Effector memory CD4-positive, alpha-beta T cell (primary cell): ENCODE results near the gene BBS12.

Experiments used
- DNase-seq, 3 donors: peaks; one replicate each; pipeline ENCODE4 v3.0.0-alpha.2; 2020
- H3K27ac ChIP-seq: 2 replicates; pipeline ENCODE4 v1.7.0; 2013; ENCODE audit warnings: mild to moderate bottlenecking, low read length, moderate library complexity; ENCODE audit not compliant: insufficient read depth, poor library complexity, severe bottlenecking
- H3K27me3 ChIP-seq: replicated peaks from 2 replicates; pipeline ENCODE4 v1.7.0; 2013; ENCODE audit warnings: mild to moderate bottlenecking, low read length; ENCODE audit not compliant: insufficient read depth, control insufficient read depth, poor library complexity, severe bottlenecking
- H3K36me3 ChIP-seq: 2 replicates; pipeline ENCODE4 v1.7.0; 2013; ENCODE audit warnings: mild to moderate bottlenecking, low read length, moderate library complexity; ENCODE audit not compliant: control insufficient read depth, insufficient read depth
- H3K4me1 ChIP-seq: 2 replicates; pipeline ENCODE4 v1.7.0; 2013; ENCODE audit warnings: low read length, mild to moderate bottlenecking; ENCODE audit not compliant: control insufficient read depth, insufficient read depth, poor library complexity, severe bottlenecking
- H3K4me3 ChIP-seq: 2 replicates; pipeline ENCODE4 v1.7.0; 2013; ENCODE audit warnings: low read length, low read depth, mild to moderate bottlenecking; ENCODE audit not compliant: insufficient read depth, poor library complexity, severe bottlenecking
- H3K9me3 ChIP-seq: 2 replicates; pipeline ENCODE4 v1.7.0; 2013; ENCODE audit warnings: mild to moderate bottlenecking, low read length, moderate library complexity; ENCODE audit not compliant: control insufficient read depth
- total RNA-seq, 3 donors: gene quantifications; one replicate each; lab custom pipeline; 2026; lab: John Stamatoyannopoulos, UW

BBS12 gene
- 1.6 to 3.5 (median 2.9) reads per million in 3 donors for total RNA-seq

DNA sequence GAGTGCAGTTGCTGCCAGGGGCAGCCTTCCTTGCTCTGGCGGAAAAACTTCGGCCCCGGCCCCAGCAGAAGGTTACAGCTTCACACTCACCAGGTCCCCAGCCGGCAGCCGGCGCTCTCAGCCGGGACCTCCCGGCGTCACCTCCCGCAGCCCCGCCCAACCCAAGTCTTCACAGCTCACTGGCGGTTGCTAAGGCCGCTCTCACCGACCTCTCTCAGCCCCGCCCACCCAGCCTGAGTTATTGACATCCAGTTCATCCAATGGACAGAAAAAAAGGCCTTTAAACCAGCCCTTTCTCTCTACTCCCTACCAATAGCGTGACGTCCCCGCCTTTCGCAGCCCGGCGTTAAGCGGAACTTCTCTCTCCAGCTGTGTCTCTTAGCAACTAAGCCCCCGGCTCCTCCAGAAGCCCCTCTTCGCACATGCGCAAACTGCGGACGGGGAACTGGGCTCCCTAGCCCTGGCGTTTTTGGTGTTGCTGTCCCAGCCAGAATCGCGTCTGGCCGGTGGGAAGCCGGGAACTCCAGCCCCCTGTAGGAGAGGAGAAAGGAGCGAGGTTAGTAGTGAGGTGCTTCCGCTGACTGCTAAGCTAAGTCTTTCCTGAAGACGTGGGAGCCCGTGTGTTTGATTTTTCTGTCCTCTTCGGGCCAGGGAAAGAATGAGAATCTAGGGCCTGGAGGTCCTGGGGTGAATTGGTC lies at the start of gene BBS12:
Gene BBS12 (plus strand): TSS at position 376 of the 698 bp plus-strand sequence. CDS start 9,189 bp downstream, outside the sequence.
- H3K27ac ChIP-seq = peak within 1 kb of the TSS; percentile 89
- DNase-seq = peak; percentile 96 to 98 (median 98)
- no peaks in the 10 kb centered on the region for H3K36me3 ChIP-seq
- H3K4me1 ChIP-seq = peaks cover 14% of the 10 kb centered on the region
- no peaks in the 10 kb centered on the region for H3K27me3 ChIP-seq
- no peaks in the 10 kb centered on the region for H3K9me3 ChIP-seq
- H3K4me3 ChIP-seq = peak within 1 kb of the TSS; percentile 90

DNA sequence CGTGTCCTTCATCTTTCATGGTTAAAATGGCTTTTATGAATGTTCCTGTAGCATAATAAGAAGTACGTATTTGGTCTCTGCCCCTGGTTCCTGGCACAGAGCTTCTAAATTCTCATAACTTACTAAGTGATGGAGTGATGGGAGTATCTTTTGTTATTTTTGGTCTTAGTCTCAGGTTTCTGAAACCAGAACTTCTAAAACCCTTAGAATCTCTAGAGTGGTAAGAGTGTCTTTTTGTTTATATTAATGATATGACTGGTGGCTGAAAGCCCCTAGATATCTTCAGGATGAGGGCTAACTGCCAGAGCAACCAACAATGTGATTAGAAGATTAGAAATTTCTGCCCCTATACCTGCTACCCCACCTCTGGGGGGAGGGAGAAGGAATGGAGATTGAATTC lies 45.8 kb upstream of the BBS12 start:
- Histone ChIP-seq H3K27ac (no peak overlapping the region), H3K9me3 (no peaks in the 10 kb centered on the region), H3K4me3 (no peak overlapping the region), H3K27me3 (no peaks in the 10 kb centered on the region), H3K36me3 (no peaks in the 10 kb centered on the region), H3K4me1 (no peaks in the 10 kb centered on the region)
- DNase-seq = no peak

DNA sequence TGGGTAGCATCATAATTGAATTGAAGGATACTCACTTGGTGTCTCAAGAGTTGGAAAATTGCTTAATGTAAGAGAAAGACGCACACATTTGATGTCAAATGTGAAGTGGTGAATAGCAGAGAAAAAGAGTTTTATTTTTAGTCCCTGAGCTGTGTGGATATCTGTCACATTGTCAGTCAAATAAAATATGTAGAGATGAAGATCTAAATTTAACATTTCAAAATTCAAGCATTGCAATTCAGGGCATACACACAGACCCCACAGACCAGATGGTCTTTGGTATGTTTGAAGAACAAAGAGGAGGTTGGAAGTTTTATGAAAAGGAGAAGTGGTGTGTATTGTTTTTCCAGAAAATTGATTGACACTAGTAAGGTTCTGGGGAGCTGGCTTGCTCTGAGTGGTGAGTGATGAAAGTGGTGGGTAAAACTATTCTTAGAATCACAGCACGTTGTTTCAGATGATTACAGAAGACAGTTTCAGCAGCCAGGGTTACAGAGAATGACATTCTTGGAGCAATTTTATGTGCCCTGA lies 44.9 kb upstream of the BBS12 start:
- H3K9me3 ChIP-seq = no peaks in the 10 kb centered on the region
- H3K27ac ChIP-seq = no peak overlapping the region
- H3K4me1 ChIP-seq = no peaks in the 10 kb centered on the region
- no peak for DNase-seq
- H3K4me3 ChIP-seq = no peak overlapping the region
- H3K27me3 ChIP-seq = no peaks in the 10 kb centered on the region
- no peaks in the 10 kb centered on the region for H3K36me3 ChIP-seq

DNA sequence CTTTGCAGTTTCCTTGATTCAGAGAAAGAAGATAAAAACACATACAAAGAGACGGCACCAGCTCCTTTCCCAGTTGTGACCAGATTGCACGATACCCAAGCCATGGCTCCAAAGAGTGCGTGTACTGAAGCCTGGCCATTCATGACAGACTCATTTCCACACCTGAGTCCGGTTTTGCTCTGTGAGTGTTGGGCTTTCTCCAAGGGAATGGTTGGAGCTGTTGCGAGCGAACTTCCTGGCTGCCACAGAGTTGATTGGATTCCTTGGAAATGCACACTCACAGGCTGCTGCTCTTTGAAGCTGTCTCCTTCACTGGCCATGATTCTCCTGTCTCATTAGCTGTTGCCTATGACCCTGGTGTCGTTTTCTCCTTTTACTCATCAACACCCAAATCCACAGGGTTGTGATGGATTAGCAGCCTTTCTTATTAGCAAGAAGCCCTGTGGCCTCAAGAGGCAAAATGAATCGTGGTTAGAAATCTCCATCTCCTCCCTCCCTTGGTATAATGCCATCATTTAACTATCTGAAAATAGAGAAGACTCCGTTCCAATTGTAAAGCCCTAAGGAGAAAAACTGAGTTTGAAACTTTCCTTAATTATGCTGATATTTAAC lies 43.9 kb upstream of the BBS12 start:
- Histone ChIP-seq H3K4me1 (no peaks in the 10 kb centered on the region), H3K27me3 (no peaks in the 10 kb centered on the region), H3K4me3 (no peak overlapping the region), H3K27ac (no peak overlapping the region), H3K9me3 (no peaks in the 10 kb centered on the region), H3K36me3 (no peaks in the 10 kb centered on the region)
- DNase-seq = no peak

DNA sequence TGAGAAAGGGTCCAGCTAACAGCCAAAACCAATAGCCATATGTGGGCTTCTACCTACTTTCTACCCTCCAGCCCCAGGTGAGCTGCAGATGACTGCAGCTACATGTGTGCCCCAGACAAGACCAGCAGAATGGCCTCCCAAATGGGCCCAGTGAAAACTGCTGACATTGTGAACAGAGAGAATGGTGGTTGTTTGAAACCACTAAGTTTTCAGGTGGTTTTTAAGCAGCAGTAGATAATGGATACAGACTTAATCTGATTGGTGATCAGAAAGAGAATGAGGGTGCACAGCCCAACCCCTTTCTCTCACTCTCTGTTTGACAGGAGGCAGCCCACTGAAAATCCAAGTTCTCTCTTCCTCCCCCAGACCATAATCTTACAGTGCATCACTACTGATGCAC lies 42.5 kb upstream of the BBS12 start:
- DNase-seq = no peak
- H3K27me3 ChIP-seq = no peaks in the 10 kb centered on the region
- no peaks in the 10 kb centered on the region for H3K36me3 ChIP-seq
- H3K4me1 ChIP-seq = no peaks in the 10 kb centered on the region
- no peak overlapping the region for H3K4me3 ChIP-seq
- no peaks in the 10 kb centered on the region for H3K9me3 ChIP-seq
- no peak overlapping the region for H3K27ac ChIP-seq

DNA sequence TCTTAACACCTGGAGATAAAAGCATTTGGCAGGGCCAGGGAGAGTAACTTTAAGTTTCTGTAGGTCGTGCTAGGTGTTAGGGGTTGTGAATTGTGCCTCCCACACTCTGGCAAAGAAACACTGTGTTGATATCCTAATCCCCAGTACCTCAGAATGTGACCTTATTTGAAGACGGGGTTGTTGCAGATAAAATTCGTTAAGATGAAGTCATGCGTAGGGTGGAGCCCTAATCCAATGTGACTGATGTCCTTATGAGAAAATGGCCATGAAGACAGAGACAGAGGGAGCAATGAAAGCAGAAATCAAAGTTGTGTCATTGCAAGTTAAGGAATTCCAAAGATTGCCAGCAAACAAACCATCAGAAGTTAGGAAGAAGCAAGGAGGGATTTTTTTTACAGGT lies 40.5 kb upstream of the BBS12 start:
- no peak for DNase-seq
- Histone ChIP-seq H3K4me3 (no peak overlapping the region), H3K4me1 (no peaks in the 10 kb centered on the region), H3K27ac (no peak overlapping the region), H3K9me3 (no peaks in the 10 kb centered on the region), H3K36me3 (no peaks in the 10 kb centered on the region), H3K27me3 (no peaks in the 10 kb centered on the region)

DNA sequence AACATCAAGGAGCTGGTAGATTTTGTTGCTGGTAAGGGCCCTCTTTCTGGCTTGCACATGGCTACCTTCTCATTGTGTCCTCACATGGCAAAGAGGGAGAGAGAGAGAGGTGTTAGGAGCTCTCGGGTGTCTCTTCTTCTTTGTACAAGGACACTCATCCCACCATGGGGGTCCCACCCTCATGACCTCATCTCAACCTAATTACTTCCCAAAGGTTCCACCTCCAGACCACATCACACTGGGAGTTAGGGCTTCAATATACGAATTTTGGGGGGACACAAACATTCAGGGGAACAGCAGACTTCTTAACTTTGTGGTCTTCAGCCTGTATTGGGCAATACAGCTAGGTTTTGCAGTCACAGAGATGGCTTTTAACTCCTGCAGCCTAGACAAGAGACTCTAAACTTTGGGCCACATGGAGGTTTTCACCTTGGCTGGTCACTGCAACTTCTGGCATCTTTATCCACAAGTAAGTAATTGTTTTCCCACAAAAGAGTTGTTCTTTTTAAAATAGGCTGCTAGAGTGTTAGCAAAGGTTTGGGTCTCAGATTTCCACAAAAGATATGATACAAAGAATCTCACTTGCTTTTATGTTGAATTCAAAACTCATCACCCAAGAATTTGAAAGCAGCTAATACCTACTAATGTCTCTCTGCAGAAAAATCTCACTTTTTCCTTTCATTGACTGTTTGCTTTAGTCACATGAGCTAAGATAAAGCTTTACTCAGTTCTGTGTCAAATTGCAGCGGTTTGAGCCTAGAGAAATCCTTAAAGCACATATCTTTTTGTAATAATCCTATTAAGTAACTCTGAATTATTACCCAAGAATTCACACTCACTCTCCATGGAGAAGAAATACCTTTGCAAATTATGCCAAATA lies 39.6 kb upstream of the BBS12 start:
- Histone ChIP-seq H3K9me3 (no peaks in the 10 kb centered on the region), H3K27me3 (no peaks in the 10 kb centered on the region), H3K4me3 (no peak overlapping the region), H3K36me3 (no peaks in the 10 kb centered on the region), H3K27ac (no peak overlapping the region), H3K4me1 (no peaks in the 10 kb centered on the region)
- no peak for DNase-seq

DNA sequence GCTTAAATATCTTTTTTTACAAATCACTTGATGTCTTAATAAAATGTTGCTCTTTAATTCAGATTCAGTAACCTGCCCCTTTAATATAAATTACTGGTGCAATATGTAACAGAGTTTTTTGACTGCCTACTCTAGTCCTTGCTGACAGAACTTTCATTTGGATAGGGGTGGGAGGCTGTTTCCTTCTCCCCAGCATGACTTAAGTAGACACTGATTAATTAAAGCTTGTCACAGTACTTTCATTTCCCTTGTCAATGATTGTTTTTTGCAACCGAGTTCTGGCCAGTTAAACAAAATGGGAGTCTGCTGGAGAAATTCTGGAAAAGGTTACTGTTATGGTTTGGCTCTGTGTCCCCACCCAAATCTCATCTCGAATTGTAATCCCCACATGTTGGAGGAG lies 37.3 kb upstream of the BBS12 start:
- H3K4me1 ChIP-seq = no peaks in the 10 kb centered on the region
- no peak overlapping the region for H3K4me3 ChIP-seq
- H3K36me3 ChIP-seq = no peaks in the 10 kb centered on the region
- no peak for DNase-seq
- no peak overlapping the region for H3K27ac ChIP-seq
- no peaks in the 10 kb centered on the region for H3K9me3 ChIP-seq
- no peaks in the 10 kb centered on the region for H3K27me3 ChIP-seq

DNA sequence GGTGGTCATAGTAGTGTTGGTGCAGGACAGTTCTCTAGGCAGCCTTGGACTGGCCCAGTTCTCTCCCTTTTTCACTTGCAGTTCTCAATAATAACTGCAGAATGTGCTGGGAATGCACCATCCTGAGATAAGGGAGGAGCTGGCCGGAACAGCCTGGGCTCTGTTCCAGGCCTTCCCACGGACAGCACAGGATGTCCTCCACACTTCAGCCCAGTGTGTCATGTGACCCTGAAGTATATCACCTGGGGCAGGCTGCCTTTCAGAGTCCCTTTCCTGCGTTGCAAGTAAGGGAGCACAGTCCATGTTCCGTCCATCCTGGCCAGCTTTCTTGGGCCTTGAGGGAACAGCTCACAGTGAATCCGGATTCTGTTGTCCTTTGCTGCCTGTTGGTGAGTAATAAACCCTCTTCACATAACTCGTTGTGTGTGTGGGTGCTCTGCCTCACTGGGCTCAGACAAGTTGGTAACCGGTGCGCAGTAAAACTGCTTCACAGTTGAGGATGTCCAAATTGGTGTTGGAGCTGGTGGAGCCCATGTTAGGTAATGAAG lies 32.3 kb upstream of the BBS12 start:
- H3K9me3 ChIP-seq = no peaks in the 10 kb centered on the region
- H3K36me3 ChIP-seq = no peaks in the 10 kb centered on the region
- H3K4me1 ChIP-seq = no peaks in the 10 kb centered on the region
- H3K27ac ChIP-seq = no peak overlapping the region
- no peaks in the 10 kb centered on the region for H3K27me3 ChIP-seq
- no peak for DNase-seq
- H3K4me3 ChIP-seq = no peak overlapping the region
